Stimulated activated CD8-positive, alpha-beta memory T cell treated with anti-CD3 and anti-CD28 coated beads, Interleukin-7, amount 100 ng/mL, for 48 hours (primary cell): Measurements from ENCODE around the gene CCND3.

ENCODE experiments used
- DNase-seq, 2 donors: peaks; one replicate each; pipeline ENCODE4 v3.0.0-alpha.2; 2020; ENCODE audit warnings: low read depth in 1 of 2; ENCODE audit errors: extremely low read depth in 1 of 2

CCND3 gene

DNA sequence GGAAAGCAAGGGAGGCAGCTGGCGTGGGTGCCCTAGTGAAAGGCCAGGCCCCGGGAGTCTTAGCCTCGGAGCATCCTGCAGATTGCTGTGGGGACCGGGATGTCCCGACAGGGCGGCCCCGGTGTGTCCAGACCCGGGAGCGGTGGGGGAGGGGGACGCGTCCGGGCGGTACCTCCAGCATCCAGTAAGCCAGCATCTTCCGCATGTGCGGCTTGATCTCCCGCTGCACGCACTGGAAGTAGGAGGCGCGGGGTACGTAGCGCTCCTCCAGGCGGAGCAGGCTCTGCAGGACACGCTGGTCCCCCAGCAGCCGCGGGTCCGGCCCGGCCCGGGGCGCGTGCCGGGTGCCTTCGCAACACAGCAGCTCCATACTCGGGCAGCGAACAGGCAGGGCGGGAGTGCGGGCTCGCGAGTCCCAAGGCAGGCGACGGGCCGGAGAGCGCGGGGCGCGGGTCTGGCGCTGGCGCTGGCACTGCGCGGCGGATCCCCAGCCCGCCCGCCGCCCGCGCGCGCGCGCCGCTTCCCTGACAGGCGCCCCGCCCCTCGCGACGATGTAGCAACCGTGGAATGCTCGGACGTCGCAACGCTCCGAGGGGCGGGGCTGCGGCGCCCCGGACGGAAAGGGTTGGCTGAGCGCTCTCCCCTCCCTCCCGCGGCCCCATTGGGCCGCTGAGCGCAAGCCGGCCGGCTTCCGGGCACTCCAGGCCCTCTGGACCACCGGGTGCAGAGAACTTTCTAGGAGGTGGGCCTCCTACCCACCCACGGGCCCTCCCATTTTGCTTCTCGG lies at the start of gene CCND3:
TSS of gene CCND3 (minus strand) at position 529 of the 787 bp plus-strand sequence. CDS start at position 370, 159 bp downstream.
- DNase-seq: peak; percentile 86 to 90

DNA sequence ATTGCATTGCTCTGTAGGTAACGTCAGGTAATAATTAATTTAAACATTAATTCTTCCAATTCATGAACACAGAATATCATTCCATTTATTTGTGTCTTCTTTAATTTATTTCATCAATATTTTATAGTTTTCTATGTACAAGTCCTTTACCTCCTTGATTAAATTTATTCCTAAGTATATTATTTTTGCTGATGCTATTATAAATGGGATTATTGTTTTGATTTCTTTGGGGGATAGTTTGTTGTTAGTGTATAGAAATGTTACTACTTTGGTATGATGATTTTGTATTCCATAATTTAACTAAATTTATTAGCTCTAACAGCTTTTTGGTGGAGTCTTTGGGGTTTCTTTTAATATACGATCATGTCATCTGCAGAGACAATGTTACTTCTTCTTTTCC lies 44.7 kb upstream of the CCND3 start:
- DNase-seq: no peak

DNA sequence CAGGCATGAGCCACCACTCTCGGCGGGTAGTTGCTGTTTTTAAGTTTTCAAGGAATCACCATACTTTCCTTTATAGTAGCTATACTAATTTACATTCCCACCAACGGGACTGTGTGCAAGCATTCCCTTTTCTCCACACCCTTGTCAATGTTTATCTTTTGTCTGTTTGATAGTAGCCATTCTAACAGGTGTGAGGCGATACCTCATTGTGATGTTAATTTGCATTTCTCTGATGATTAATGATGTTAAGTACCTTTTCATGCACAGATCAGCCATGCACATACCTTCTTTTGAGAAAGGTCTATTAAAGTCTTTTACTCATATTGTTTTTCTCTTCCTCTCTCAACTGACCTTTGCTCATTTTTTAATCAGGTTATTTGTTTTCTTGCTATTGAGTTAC lies 43.0 kb upstream of the CCND3 start:
- no peak for DNase-seq

GRCh38 chr6:41976794-41977484 lies 35.3 kb upstream of the CCND3 start:
- no peak for DNase-seq

DNA sequence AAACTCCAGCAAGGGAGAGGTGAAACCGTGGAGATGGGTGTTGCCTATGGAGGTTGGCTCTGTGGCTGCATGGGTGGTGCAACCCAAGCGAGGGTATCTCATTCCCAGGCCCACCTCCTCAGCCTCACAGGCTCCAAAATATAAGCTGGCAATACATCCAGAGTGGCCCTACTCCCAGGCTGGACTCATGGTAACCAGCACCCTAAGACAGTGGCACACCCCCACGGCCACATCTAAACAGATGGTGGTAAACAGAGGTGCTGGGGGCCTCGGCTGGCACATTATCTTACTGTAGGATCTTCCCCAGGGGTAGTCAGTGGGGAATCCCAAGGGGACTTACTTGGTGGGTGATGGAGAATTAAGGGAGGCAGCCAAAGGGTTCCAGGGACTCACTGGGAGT lies 33.7 kb upstream of the CCND3 start:
- DNase-seq: no peak

DNA sequence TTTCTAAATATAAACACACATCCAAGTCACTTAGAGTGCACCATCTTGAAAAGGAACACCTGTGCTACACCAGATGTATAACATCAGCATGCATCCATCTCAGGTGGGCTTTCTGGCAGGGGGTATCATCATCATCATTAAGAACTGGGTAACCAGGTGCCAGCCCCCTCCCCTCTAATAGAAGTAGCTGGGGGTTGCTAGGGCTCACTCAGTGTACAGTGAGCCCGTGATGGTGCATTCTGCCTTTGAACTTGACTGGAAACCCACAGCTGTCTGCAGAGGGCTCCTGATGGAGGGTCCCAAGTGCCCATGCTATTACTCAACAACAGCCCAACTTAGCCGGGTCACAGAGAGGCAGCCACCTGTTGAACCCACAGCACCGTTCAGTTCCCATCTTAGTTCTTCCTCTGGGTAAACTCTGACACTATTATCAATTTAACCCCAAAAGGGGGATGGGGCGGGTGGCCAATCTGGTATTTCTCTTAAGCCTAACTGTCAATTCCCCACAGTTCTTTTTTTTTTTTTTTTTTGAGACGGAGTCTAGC lies 32.7 kb upstream of the CCND3 start:
- no peak for DNase-seq

GRCh38 chr6:41972826-41973225 lies 31.2 kb upstream of the CCND3 start:
- DNase-seq: no peak

- peak; percentile 37 to 68 for DNase-seq
These were observed 28.8 kb upstream of the CCND3 start for GRCh38 chr6:41970436-41970846.

DNA sequence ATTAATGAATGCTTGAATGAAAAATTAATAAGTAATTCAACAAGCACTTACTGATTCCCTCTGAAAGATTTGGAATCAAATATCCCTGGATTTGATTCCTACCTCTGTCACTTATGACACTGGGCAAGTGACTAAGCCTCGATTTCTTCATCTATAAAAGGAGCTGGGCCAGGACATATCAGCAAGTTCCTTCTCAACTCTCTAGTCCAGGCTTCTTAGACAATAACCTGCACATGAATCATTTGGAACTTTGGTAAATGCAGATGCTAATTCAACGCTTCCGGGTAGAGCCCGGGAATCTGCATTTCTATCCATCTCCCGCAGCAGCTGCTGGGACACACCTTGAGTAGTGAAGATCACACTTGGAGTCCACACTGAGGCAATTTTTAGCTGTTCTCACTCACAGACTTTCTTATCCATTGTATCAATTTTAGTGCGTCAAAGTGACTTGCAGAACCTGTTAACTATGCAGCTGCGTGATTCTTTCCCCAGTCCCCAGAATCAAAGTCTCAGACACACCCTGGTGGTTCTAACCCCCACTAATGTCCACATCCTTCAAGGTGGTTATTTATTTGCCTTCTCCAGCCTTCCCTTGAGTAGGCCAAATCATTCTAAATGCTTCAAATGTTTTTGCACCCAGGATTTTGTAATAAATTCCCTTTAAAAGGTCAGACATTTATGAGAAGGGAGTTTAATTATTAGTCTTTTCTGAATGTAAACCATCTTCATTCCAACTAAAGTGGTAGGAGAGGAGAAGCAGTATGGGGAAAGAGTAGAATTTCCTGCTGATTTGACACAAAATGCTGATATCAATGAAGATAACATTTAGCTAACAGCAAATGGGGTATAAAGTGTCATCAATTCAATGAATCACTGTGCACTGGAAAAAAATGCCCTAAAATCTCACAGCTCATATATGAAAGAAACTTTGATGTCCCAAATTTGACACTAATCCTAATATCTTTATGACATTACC lies 26.0 kb upstream of the CCND3 start:
- no peak for DNase-seq

GRCh38 chr6:41966961-41967311 lies 25.3 kb upstream of the CCND3 start:
- DNase-seq: no peak

GRCh38 chr6:41966214-41966920 lies 24.8 kb upstream of the CCND3 start:
- no peak for DNase-seq

- DNase-seq: no peak
These were observed 24.0 kb upstream of the CCND3 start for GRCh38 chr6:41965429-41966213.

GRCh38 chr6:41964201-41964887 lies 22.7 kb upstream of the CCND3 start:
- DNase-seq: no peak

GRCh38 chr6:41963371-41963770 lies 21.8 kb upstream of the CCND3 start:
- no peak for DNase-seq

- no peak for DNase-seq
These were observed 18.4 kb upstream of the CCND3 start for GRCh38 chr6:41960028-41960427.

- DNase-seq: no peak
These were observed 16.6 kb upstream of the CCND3 start for GRCh38 chr6:41958022-41958856.

DNA sequence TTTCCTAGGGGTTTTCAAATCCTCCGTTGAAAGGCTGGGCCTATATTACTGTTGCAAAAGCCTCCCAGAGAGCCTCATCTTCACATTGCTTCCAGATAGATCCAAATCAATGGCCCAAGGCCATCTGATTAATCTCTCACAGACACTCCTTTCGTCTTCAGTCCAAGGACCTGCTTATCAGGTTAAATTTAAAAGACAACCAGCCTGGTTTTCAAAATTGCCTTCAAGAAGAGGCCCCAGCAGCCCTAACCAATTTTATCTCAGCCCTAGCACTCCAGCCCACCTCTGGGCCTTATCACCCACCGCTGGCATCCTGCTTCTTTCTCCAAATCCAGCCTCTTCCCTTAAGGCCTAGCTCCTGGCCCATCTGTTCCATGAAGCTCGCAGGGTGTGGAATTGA lies 15.5 kb upstream of the CCND3 start:
- DNase-seq: no peak

DNA sequence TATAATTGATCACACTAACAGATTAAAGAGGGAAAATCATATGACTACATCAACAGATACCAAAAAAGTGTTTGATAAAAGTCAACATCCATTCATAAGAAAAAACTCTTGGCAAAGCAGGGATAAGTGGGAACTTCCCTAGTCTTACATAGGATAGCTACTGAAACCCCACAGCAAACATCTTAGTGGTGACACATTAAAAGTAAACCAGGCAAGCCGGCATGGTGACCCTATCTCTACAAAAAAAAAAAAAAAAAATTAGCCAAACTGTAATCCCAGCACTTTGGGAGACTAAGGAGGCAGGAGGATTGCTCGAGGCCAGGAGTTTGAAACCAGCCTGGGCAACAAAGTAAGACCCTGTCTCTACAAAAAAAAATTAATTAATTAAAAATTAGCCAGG lies 13.8 kb upstream of the CCND3 start:
- DNase-seq: no peak
